ENCODE results near the gene ELAVL2. TPM values are rescaled to one million over a fixed set of nuclear protein-coding genes. Genes with fewer than 3 reads are reported as not detected.

ELAVL2 gene
- total RNA-seq, 1 experiment from 2014 or later: 16.8 TPM

- WGBS (ENCODE audit: extremely low coverage, insufficient read length, low lambda C conversion rate): no CpG with 5 or more reads among the region's 6 CpGs
- H3K9ac ChIP-seq (ENCODE audit: extremely low read depth, insufficient read length, low read length): no peak overlapping the region
- no peak overlapping the region for H2AK5ac ChIP-seq (ENCODE audit: insufficient read length, low read length)
- no peak overlapping the region for H2BK12ac ChIP-seq (ENCODE audit: insufficient read length, low read depth, low read length)
- H3K4ac ChIP-seq (ENCODE audit: low read depth, low read length): no peak overlapping the region
- no peaks in the 10 kb centered on the region for H3K79me1 ChIP-seq (ENCODE audit: insufficient read depth, low read depth, low read length, poor library complexity, severe bottlenecking)
- H2BK120ac ChIP-seq (ENCODE audit: low read depth, low read length, poor library complexity, severe bottlenecking): no peak overlapping the region
- H2BK20ac ChIP-seq (ENCODE audit: low read depth, low read length, poor library complexity, severe bottlenecking): no peak overlapping the region
- no peaks in the 10 kb centered on the region for H3K23me2 ChIP-seq (ENCODE audit: insufficient read length, low read depth, low read length, poor library complexity, severe bottlenecking)
- no peak overlapping the region for H3K23ac ChIP-seq (ENCODE audit: insufficient read length, low read depth, low read length)
- H3K56ac ChIP-seq (ENCODE audit: insufficient read length, low read depth, low read length): no peak overlapping the region
- no peaks in the 10 kb centered on the region for H3K9me3 ChIP-seq (ENCODE audit: control insufficient read depth, low read depth, low read length)
- 0 out of 2 replicates have a peak, but pooled peaks cover 3% of the 10 kb centered on the region for H3K4me1 ChIP-seq (ENCODE audit: insufficient read depth, low read length)
- H3T11ph ChIP-seq (ENCODE audit: low read length): no peak overlapping the region
- H3K27ac ChIP-seq (ENCODE audit: insufficient read length, low read depth, low read length): no peak overlapping the region
- peak; percentile 45 for DNase-seq
- Mint-ChIP-seq H3K4me1 (peaks cover 13 to 14% of the 10 kb centered on the region in 2 experiments), H3K4me3 (no peak overlapping the region; a peak in 1 of 5 replicates), H3K27ac (peak overlapping the region; percentile 82 to 95 (median 83)), H3K36me3 (ENCODE audit: insufficient read depth in 1 of 3, low read depth in 3 of 3) (peaks cover 26 to 50% (median 34%) of the 10 kb centered on the region in 3 experiments; a peak in 6 of 7 replicates), H3K27me3 (ENCODE audit: low read depth) (no peaks in the 10 kb centered on the region), H3K9me3 (no peaks in the 10 kb centered on the region)
- no peak overlapping the region for H4K5ac ChIP-seq (ENCODE audit: insufficient read length, low read depth, low read length)
- no peak overlapping the region for H4K91ac ChIP-seq (ENCODE audit: insufficient read length, low read depth, low read length)
- no peak overlapping the region for H3K4me2 ChIP-seq (ENCODE audit: insufficient read depth, insufficient read length, low read length)
- no peak overlapping the region for H3K14ac ChIP-seq (ENCODE audit: insufficient read depth, low read length)
- H4K8ac ChIP-seq (replicated peaks; ENCODE audit: insufficient read length, low read depth, low read length): no peak overlapping the region
- no peaks in the 10 kb centered on the region for H4K20me1 ChIP-seq (ENCODE audit: control insufficient read depth, insufficient read depth, insufficient read length)
- H2BK15ac ChIP-seq (ENCODE audit: low read depth, low read length): no peak overlapping the region
- H2BK5ac ChIP-seq (ENCODE audit: insufficient read length, low read length): no peak overlapping the region
- no peaks in the 10 kb centered on the region for H3K27me3 ChIP-seq (ENCODE audit: insufficient read depth, low read length)
- TF ChIP-seq CTCF (conservative IDR thresholded peaks at IDR 0.05): no peak
- H3K18ac ChIP-seq (ENCODE audit: insufficient read length, low read depth, low read length): no peak overlapping the region
- H2AFZ ChIP-seq (ENCODE audit: low read length): no peak overlapping the region
- no peaks in the 10 kb centered on the region for H3K79me2 ChIP-seq (ENCODE audit: insufficient read depth, low read length)
These were observed 166.6 kb downstream of the ELAVL2 start for GRCh38 chr9:23659346-23660006.
